GM18867 (cell line): ENCODE results near the gene RGS12.

Experiments
- ATAC-seq: cut with Tn5 transposase; IDR thresholded peaks from one replicate; pipeline ENCODE4 v1.9.1; 2021; ENCODE audit warnings: mild to moderate bottlenecking, moderate library complexity; ENCODE audit not compliant: unreplicated experiment

The RGS12 gene

GRCh38 chr4:3276986-3277385, 15.8 kb upstream of the RGS12 start:
- ATAC-seq = no peak

- no peak for ATAC-seq
Observed at GRCh38 chr4:3280466-3280865, 12.4 kb upstream of the RGS12 start.

- ATAC-seq = no peak
Observed at GRCh38 chr4:3283483-3283882, 9.3 kb upstream of the RGS12 start.

DNA sequence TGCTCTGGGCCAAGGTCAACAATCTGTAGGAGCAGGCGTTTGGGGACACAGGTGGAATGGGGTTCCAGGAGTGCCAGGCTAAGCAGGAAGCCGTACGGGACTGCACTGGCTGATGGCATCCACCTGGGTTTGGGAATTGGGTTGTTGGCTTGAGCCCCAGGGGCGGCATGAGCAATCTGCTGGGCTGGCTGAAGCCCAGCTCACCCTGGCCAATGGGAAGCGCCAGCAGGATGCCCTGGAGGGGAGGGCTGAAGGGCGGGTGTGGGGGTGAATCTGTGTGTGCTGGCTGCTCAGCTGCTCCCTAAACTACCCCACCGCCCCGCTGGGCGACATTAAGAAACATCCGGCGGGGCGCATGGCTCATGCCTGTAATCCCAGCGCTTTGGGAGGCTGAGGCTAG, 8.9 kb upstream of the RGS12 start:
- ATAC-seq = no peak

GRCh38 chr4:3284734-3285557, 7.9 kb upstream of the RGS12 start:
- no peak for ATAC-seq

- ATAC-seq = peak; percentile 81
Observed at GRCh38 chr4:3285558-3286334, 7.1 kb upstream of the RGS12 start.

- ATAC-seq = no peak
Observed at GRCh38 chr4:3286335-3287175, 6.3 kb upstream of the RGS12 start.

- no peak for ATAC-seq
Observed at GRCh38 chr4:3287271-3287971, 5.4 kb upstream of the RGS12 start.

DNA sequence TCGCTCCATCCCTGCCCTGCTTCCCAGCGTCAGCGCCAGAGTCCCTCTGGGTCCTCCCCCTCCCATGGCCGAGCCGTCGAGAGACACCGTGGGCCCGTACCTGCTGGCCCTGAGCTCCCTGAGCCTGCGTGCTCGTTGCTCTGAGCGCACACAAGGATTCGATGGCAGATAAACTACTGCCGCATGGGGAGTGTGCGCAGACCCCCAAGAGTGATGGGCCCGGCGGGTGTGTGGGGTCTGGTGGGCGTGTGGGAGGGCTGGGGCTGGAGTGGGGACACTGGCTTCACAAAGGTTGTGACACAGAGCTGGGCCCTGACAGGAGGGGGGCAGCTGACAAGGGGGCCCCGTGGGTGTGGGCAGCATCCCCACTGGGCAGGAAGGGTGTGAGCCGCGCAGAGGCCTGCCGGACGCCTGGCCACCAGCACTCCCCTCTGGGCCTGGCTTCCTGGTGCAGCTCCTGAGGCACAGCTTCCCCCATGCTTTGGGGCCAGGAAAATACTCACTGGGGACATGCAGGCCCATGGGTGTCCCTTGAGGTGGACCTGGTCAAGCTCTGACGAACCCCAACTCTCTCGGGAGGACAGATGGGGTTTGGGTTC, 4.8 kb upstream of the RGS12 start:
- no peak for ATAC-seq

- ATAC-seq = no peak
Observed at GRCh38 chr4:3288571-3289094, 4.2 kb upstream of the RGS12 start.

- ATAC-seq = no peak
Observed at GRCh38 chr4:3290476-3290875, 2.3 kb upstream of the RGS12 start.

GRCh38 chr4:3290889-3291321, 1.9 kb upstream of the RGS12 start:
- no peak for ATAC-seq

GRCh38 chr4:3291411-3291968, 1.3 kb upstream of the RGS12 start:
- no peak for ATAC-seq

GRCh38 chr4:3291969-3292570, 751 bp upstream of the RGS12 start:
- peak; percentile 21 for ATAC-seq

DNA sequence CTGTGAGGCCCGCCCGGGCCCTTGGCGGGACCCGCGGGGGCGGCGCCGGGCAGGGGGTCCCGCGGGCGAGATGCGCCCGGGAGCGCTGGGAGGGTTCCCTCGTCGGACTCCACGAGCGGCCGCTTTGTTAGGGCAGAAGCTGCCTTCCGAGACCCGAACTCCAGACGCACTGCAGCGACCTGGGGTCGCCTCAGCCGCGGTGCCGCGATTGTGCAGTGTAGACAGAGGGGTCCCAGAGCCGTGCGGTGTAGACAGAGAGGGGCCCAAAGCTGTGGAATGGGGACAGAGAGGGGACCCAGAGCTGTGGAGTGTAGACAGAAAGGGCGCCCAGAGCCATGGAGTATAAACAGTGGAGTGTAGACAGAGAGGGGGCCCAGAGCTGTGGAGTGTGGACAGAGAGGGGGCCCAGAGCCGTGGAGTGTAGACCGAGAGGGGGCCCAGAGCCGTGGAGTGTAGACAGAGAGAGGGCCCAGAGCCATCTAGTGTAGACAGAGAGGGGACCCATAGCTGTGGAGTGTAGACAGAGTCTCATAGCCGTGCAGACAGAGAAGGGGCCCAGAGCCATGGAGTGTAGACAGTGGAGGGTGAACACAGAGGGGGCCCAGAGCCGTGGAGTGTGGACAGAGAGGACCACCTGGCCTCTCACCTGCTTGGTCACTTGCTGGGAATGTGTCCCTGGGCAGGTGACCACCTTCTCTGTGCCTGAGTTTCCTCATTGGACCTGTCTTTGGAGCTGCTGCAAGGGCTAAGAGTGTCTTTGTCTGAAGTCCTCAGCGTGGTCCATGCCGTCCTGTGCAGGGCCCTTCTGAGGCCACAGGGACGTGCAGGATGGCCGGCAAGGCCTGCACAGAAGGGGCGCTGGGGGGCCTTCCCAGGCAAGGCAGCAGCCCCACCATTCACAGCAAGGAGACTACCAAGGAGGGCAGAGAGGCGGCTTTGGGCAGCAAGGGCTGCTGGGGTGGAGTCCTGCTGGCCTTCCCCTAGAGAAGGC, 875 bp downstream of the RGS12 start:
- ATAC-seq = no peak

DNA sequence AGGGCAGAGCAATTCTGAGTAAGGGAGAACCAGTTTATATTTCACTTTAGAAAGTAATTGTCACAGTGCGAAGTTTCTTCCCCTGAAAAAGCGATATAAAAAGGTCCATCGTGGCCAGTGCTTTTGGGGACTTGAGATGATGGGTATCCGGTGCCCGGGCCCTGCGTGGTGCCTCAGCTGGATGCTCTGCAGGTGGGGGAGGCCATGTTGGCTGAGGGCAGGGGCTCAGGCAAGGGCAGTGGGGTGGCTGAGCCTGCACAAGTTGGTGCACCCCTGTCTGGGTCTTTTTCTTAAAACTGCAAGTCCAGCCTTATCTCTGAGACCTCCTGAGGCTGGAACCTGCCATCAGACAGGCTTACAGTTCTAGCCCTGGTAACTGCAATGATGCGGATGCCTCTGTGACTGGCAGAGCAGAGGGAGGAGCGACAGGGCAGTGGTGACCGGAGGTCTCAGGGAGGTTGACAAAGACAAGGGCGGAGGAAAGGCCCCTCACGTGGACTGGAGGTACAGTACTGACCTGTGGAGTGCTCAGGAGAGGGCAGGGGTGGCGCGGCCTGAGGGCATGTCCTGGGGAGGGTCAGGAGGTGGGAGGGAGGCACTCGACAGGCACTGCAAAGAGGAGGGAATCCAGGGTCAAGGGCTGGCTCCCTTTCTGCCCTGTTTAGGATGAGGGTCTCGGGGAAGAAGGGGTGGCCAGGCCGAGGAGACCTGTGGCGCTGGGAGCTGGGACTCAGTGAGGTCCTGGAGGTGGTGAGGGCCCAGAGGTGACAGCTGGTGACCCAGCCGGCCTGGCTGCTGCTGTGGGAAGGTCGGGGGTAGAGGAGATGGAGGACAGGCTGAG, 1.8 kb downstream of the RGS12 start:
- ATAC-seq = no peak
